ENCODE results near the gene SENP1. TPM values are rescaled to one million over a fixed set of nuclear protein-coding genes. Genes with fewer than 3 reads are reported as not detected.

The SENP1 gene
- total RNA-seq, 2 experiments from 2014 or later, result 20.3 to 25.7 TPM

- intact Hi-C loops (cut with DNase I, micrococcal nuclease), result no loop called here
- no peak overlapping the region for H3K27ac Mint-ChIP-seq
- Histone ChIP-seq H3K27me3 (ENCODE audit: control insufficient read depth in 1 of 2, insufficient read depth in 2 of 2, low read length in 2 of 2) (peaks cover 11 to 21% of the 10 kb centered on the region in 2 experiments), H3K36me3 (ENCODE audit: insufficient read depth, low read length) (no peaks in the 10 kb centered on the region), H3K9me3 (ENCODE audit: control insufficient read depth in 1 of 2, insufficient read depth in 1 of 2, low read length in 2 of 2) (no peaks in the 10 kb centered on the region), H3K4me1 (ENCODE audit: insufficient read depth, low read length) (no peaks in the 10 kb centered on the region), H3K4me3 (ENCODE audit: low read length) (no peak overlapping the region), H3K27ac (ENCODE audit: low read depth in 1 of 2, low read length in 2 of 2) (no peak overlapping the region)
- POLR2A ChIA-PET, result no interaction called here
- H3K4me1 Mint-ChIP-seq (ENCODE audit: low read depth), result no peaks in the 10 kb centered on the region
- no peak overlapping the region for H3K4me3 Mint-ChIP-seq
- peaks cover 46% of the 10 kb centered on the region for H3K27me3 Mint-ChIP-seq
- no peaks in the 10 kb centered on the region for H3K9me3 Mint-ChIP-seq
- CTCF ChIA-PET, result no interaction called here
- no peak for TF ChIP-seq CTCF (IDR thresholded peaks at IDR 0.05)
- no peak for ATAC-seq (ENCODE audit: poor library complexity)
- H3K36me3 Mint-ChIP-seq (ENCODE audit: low read depth), result no peaks in the 10 kb centered on the region
- no peak for DNase-seq
Observed at GRCh38 chr12:48017921-48018617, 87.8 kb downstream of the SENP1 start.

- Mint-ChIP-seq H3K27me3 (peaks cover 44% of the 10 kb centered on the region), H3K9me3 (no peaks in the 10 kb centered on the region), H3K36me3 (ENCODE audit: low read depth) (no peaks in the 10 kb centered on the region), H3K4me1 (ENCODE audit: low read depth) (no peaks in the 10 kb centered on the region), H3K27ac (no peak overlapping the region), H3K4me3 (no peak overlapping the region)
- POLR2A ChIA-PET, result no interaction called here
- DNase-seq, result no peak
- CTCF ChIA-PET, result no interaction called here
- Histone ChIP-seq H3K36me3 (ENCODE audit: insufficient read depth, low read length) (no peaks in the 10 kb centered on the region), H3K27me3 (ENCODE audit: control insufficient read depth in 1 of 2, insufficient read depth in 2 of 2, low read length in 2 of 2) (peaks cover 8 to 20% of the 10 kb centered on the region in 2 experiments), H3K27ac (ENCODE audit: low read depth in 1 of 2, low read length in 2 of 2) (no peak overlapping the region), H3K4me3 (ENCODE audit: low read length) (no peak overlapping the region), H3K4me1 (ENCODE audit: insufficient read depth, low read length) (no peaks in the 10 kb centered on the region), H3K9me3 (ENCODE audit: control insufficient read depth in 1 of 2, insufficient read depth in 1 of 2, low read length in 2 of 2) (no peaks in the 10 kb centered on the region)
- TF ChIP-seq CTCF (IDR thresholded peaks at IDR 0.05), result no peak
- no peak for ATAC-seq (ENCODE audit: poor library complexity)
- intact Hi-C loops (cut with DNase I, micrococcal nuclease), result no loop called here
Observed at GRCh38 chr12:48017496-48017895, 88.4 kb downstream of the SENP1 start.

- intact Hi-C loops (cut with DNase I, micrococcal nuclease), result no loop called here
- H3K27ac ChIP-seq (ENCODE audit: low read depth in 1 of 2, low read length in 2 of 2), result no peak overlapping the region
- DNase-seq, result no peak
- H3K9me3 ChIP-seq (ENCODE audit: control insufficient read depth in 1 of 2, insufficient read depth in 1 of 2, low read length in 2 of 2), result no peaks in the 10 kb centered on the region
- CTCF ChIA-PET, result no interaction called here
- ATAC-seq (ENCODE audit: poor library complexity), result no peak
- no peak for TF ChIP-seq CTCF (IDR thresholded peaks at IDR 0.05)
- H3K4me1 ChIP-seq (ENCODE audit: insufficient read depth, low read length), result no peaks in the 10 kb centered on the region
- H3K27me3 Mint-ChIP-seq, result peaks cover 43% of the 10 kb centered on the region
- H3K4me1 Mint-ChIP-seq (ENCODE audit: low read depth), result no peaks in the 10 kb centered on the region
- H3K4me3 Mint-ChIP-seq, result no peak overlapping the region
- no peak overlapping the region for H3K27ac Mint-ChIP-seq
- H3K36me3 ChIP-seq (ENCODE audit: insufficient read depth, low read length), result no peaks in the 10 kb centered on the region
- H3K36me3 Mint-ChIP-seq (ENCODE audit: low read depth), result no peaks in the 10 kb centered on the region
- POLR2A ChIA-PET, result interaction anchor here (1.0 kb wide), 1 partner anchor 14 kb away, joined by 3 read pairs; no protein-coding TSS in a partner anchor
- H3K4me3 ChIP-seq (ENCODE audit: low read length), result no peak overlapping the region
- H3K9me3 Mint-ChIP-seq, result no peaks in the 10 kb centered on the region
- peaks cover 5 to 20% of the 10 kb centered on the region in 2 experiments for H3K27me3 ChIP-seq (ENCODE audit: control insufficient read depth in 1 of 2, insufficient read depth in 2 of 2, low read length in 2 of 2)
Observed at GRCh38 chr12:48016373-48017020, 89.4 kb downstream of the SENP1 start.
